ENCODE results near the gene RBM20. TPM values are rescaled to one million over a fixed set of nuclear protein-coding genes. Genes with fewer than 3 reads are reported as not detected.

The RBM20 gene
- total RNA-seq, 1 donor from 2014 or later = 0.27 TPM

DNA sequence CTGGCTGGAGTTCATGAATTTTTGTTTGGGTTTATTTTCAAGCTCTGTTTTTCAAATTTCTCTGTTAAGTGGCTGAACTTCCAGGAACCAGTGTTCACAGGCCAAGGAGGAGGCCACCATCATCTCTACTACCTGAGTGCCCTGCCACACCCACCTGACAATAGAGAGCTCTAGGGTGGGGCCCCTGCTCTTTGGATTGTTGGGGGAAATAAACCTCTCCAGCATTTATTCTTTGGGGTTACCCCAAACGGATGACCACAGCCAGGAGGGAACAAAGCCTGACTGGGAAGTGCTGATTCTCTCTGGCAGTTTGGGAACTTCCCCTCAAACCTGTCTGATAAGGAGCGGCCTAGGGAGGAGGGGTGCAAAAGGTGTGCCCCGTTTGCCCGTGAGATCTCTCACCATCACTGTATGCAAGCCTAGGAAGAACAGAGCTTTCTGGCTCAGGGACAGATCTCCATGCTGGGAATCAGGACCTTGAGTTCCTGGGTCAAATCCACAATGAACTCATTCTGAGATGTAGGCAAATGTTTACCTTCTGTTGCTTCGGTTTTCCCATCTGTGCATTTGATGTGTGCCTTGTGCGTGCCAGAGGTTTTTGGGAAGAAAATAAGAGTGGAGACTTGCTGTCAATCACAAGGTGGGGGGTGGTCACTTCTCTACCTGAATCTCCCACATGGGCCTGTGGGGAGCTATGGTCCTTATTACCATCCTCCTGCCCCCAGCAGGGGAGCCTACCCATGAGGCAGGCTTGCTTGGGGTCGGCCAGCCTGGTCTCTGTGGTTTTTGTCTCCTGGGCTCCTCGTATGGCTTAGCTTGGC, 199.9 kb downstream of the RBM20 start:
- intact Hi-C loops (cut with micrococcal nuclease) = loop anchor here (1.0 to 2.0 kb wide), 6 partner anchors 16 to 75 kb away; partner anchors contain the start of genes BBIP1, PDCD4 and SHOC2

- intact Hi-C loops (cut with micrococcal nuclease) = no loop called here
Observed at GRCh38 chr10:110844617-110844881, 200.4 kb downstream of the RBM20 start.

DNA sequence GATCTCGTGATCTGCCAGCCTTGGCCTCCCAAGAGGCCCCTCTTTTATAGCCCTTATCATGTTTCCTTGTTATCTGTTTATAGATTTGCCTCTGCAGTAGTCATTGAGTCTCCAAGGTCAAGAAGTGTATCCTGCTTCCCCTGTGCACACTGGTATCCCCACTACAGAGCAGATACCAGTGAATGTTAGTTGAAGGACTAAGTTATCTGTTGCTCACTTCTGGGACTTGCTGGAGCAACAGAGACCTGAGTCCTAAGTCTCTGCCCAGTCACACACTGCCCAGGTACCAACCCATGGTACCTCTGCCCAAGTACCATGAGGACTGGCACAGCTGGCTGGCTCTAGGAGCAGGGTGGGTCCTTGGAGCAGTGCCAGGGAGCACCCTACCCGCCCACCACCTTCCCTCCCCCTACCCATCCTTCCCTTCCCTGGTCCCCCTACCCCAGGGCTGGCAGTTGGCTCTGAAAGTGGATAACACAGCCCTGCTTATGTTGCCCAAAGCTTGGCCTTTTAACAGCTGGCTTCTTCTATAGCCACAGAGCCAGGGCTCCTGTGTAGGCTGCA, 201.1 kb downstream of the RBM20 start:
- intact Hi-C loops (cut with micrococcal nuclease) = no loop called here

DNA sequence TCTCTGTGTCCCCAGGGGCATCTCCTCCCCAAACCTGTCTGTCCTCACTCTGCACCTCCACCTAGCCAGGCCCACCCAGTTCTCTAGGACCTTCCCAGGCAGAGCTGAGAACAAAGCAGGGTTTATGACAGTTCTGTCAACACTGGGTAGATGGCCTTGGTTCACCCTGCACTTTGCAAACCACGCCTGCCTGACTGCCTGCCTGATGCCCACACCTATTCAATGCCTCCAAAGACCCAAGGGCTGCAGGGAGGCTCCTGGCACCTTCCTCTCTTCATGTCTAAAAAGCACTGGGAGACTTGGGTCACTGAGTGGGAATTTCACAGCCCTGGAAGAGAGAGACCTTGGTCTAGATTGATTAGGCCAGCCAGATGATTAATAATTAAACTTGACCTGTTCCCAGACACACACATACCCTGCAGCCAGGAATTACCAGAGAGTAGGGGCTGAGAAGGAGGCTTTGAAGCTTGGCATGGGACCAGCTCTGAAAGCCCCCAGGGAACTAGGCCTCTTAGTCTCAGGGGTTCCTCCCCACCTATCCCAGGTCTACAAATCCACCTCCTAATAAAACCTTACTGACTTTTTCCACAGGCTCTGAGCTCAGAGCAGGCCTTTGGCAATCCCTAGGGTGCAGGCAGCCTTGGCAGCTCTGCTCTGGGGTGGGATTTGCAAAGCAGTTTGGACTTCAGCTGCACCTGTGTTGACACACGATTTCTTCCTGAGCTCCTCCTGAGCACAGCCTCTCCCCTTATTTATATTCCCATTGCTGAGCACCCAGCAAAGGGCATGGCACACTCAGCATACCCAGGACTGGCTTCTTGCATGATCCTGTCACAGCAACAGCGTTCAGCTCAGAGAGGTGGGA, 201.9 kb downstream of the RBM20 start:
- intact Hi-C loops (cut with micrococcal nuclease) = no loop called here

GRCh38 chr10:110847374-110847773, 203.2 kb downstream of the RBM20 start:
- intact Hi-C loops (cut with micrococcal nuclease) = no loop called here

- intact Hi-C loops (cut with micrococcal nuclease) = no loop called here
Observed at GRCh38 chr10:110848106-110848505, 204.0 kb downstream of the RBM20 start.

- intact Hi-C loops (cut with micrococcal nuclease) = no loop called here
Observed at GRCh38 chr10:110850099-110850498, 206.0 kb downstream of the RBM20 start.

GRCh38 chr10:110851020-110851612, 207.0 kb downstream of the RBM20 start:
- intact Hi-C loops (cut with micrococcal nuclease) = no loop called here

- intact Hi-C loops (cut with micrococcal nuclease) = loop anchor here (1.0 kb wide), 1 partner anchor 8 kb away; no protein-coding TSS in a partner anchor
Observed at GRCh38 chr10:110852255-110852896, 208.2 kb downstream of the RBM20 start.

- intact Hi-C loops (cut with micrococcal nuclease) = loop anchor here (1.0 kb wide), 1 partner anchor 7 kb away; no protein-coding TSS in a partner anchor
Observed at GRCh38 chr10:110852947-110853346, 208.8 kb downstream of the RBM20 start.

- intact Hi-C loops (cut with micrococcal nuclease) = no loop called here
Observed at GRCh38 chr10:110853921-110854605, 209.9 kb downstream of the RBM20 start.

DNA sequence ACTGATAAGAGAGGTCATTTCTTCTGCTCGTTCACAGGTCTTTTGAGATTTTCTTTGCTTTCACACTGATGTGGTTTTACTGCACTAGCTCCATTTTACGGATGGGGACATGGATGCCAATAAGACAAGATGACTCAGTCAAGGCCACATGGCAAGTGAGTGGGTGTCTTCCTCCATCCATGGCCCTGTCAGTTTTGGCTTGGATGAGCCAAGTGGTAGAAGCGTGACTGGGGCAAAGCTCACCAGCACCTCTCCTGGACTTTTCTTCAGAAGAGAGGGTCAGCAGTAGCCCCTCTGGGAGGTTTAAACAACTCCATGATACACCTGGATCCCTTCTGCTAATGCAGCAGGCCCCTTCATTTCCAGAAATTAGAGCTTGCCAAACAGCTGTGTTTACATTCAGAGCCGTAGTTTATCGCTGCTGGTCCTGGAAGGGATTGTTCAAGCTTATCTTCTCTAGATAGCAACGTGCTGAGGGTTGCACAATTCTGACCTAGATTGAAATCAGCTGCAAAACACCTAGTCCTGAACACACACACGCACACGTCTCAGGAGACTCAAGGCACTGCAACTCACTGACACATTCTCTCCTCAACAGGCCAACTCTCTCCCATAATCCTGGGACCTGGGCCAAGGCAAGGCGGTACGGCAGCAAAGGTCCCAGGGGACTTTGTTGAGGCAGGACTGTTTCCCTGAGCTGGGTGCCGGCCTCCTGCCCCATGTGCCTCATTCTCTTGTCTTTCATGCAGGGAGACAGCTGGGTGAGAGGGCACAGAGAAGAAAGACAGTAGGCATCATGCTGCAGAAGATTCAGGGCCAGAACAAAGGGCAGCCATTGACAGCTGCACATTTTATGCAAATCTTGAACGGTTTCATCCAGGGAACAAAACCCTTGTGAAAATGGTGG, 213.4 kb downstream of the RBM20 start:
- intact Hi-C loops (cut with micrococcal nuclease) = no loop called here

- intact Hi-C loops (cut with micrococcal nuclease) = no loop called here
Observed at GRCh38 chr10:110858297-110858934, 214.3 kb downstream of the RBM20 start.

- intact Hi-C loops (cut with micrococcal nuclease) = no loop called here
Observed at GRCh38 chr10:110859206-110859972, 215.3 kb downstream of the RBM20 start.

- intact Hi-C loops (cut with micrococcal nuclease) = loop anchor here (1.0 kb wide), 3 partner anchors 8 to 17 kb away; no protein-coding TSS in a partner anchor
Observed at GRCh38 chr10:110859973-110860376, 215.8 kb downstream of the RBM20 start.

- intact Hi-C loops (cut with micrococcal nuclease) = loop anchor here (1.0 kb wide), 3 partner anchors 8 to 17 kb away; no protein-coding TSS in a partner anchor
Observed at GRCh38 chr10:110860576-110861241, 216.6 kb downstream of the RBM20 start.

DNA sequence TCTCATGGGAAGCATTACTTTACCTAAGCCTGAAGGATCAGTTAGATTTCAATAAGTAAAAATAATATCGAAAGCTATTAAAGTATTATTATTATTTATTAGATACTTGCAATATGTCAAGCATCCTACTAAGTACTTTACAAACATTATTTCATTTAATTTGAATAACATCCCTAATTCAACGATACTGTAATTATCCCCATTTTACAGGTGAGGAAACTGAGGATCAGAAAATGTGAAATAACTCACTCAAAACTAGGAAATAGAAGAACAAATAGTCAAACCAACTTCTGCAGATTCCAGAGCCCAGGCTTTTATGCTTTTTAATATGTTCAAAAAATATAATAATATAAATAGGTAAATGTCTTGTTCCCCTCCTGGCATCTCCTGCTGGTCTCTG, 217.3 kb downstream of the RBM20 start:
- intact Hi-C loops (cut with micrococcal nuclease) = no loop called here
